ENCODE measurements around the gene FAM98A. TPM values are rescaled to one million over a fixed set of nuclear protein-coding genes. Genes with fewer than 3 reads are reported as not detected.

The FAM98A gene
- total and polyA plus RNA-seq, 10 of the 15 experiments (the other 5 are each of a cell fraction or from before 2014, with no cell fraction given) = 29.7 to 231 (median 80.2) TPM

DNA sequence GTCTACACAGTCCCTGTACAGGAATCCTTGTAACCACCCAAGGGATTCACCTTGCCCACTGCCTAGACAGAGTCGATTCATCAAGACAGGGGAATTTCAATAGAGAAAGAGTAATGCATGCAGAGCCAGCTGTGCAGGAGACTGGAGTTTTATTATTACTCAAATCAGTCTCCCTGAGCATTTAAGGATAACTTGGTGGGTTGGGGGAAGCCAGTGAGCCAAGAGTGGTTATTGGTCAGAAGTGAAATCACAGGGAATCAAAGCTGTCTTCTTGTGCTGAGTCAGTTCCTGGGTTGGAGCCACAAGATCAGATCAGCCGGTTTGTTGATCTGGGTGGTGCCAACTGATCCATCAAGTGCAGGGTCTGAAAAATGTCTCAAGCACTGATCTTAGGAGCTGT is 17.8 kb upstream of the FAM98A start (continued):
- TF ChIP-seq, protein P1, sequence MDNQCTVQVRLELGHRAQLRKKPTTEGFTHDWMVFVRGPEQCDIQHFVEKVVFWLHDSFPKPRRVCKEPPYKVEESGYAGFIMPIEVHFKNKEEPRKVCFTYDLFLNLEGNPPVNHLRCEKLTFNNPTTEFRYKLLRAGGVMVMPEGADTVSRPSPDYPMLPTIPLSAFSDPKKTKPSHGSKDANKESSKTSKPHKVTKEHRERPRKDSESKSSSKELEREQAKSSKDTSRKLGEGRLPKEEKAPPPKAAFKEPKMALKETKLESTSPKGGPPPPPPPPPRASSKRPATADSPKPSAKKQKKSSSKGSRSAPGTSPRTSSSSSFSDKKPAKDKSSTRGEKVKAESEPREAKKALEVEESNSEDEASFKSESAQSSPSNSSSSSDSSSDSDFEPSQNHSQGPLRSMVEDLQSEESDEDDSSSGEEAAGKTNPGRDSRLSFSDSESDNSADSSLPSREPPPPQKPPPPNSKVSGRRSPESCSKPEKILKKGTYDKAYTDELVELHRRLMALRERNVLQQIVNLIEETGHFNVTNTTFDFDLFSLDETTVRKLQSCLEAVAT (IDR thresholded peaks at IDR 0.05) = no peak
- TF ChIP-seq, protein P2, sequence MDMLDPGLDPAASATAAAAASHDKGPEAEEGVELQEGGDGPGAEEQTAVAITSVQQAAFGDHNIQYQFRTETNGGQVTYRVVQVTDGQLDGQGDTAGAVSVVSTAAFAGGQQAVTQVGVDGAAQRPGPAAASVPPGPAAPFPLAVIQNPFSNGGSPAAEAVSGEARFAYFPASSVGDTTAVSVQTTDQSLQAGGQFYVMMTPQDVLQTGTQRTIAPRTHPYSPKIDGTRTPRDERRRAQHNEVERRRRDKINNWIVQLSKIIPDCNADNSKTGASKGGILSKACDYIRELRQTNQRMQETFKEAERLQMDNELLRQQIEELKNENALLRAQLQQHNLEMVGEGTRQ (IDR thresholded peaks at IDR 0.05; ENCODE audit: borderline replicate concordance, low read depth, low read length) = no peak
- TF ChIP-seq PML (IDR thresholded peaks at IDR 0.05; ENCODE audit: low read length) (no peak), CBX3 (IDR thresholded peaks at IDR 0.05; ENCODE audit: borderline replicate concordance, low read depth) (no peak), EP300 (IDR thresholded peaks at IDR 0.05; ENCODE audit: borderline replicate concordance in 1 of 2, control insufficient read depth in 1 of 2, low read depth in 2 of 2, low read length in 2 of 2) (no peak), MEF2B (IDR thresholded peaks at IDR 0.05; ENCODE audit: partially characterized antibody, poor library complexity, severe bottlenecking) (no peak), MTA3 (IDR thresholded peaks at IDR 0.05; ENCODE audit: borderline replicate concordance, low read length) (no peak), IKZF2 (IDR thresholded peaks at IDR 0.05) (peak; percentile 24 to 48; a peak in 1 of 4 replicates), HDAC2 (IDR thresholded peaks at IDR 0.05) (no peak), RAD51 (IDR thresholded peaks at IDR 0.05) (no peak), ETV6 (conservative IDR thresholded peaks at IDR 0.05 in 1 of 2, IDR thresholded peaks at IDR 0.05 in 1 of 2; ENCODE audit: borderline replicate concordance in 1 of 2, low read depth in 1 of 2) (no peak), SMAD1 (IDR thresholded peaks at IDR 0.05; ENCODE audit: low read depth, partially characterized antibody) (no peak), ZSCAN29 (IDR thresholded peaks at IDR 0.05) (no peak)
- TF ChIP-seq, protein P3, sequence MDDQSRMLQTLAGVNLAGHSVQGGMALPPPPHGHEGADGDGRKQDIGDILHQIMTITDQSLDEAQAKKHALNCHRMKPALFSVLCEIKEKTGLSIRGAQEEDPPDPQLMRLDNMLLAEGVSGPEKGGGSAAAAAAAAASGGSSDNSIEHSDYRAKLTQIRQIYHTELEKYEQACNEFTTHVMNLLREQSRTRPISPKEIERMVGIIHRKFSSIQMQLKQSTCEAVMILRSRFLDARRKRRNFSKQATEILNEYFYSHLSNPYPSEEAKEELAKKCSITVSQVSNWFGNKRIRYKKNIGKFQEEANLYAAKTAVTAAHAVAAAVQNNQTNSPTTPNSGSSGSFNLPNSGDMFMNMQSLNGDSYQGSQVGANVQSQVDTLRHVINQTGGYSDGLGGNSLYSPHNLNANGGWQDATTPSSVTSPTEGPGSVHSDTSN (IDR thresholded peaks at IDR 0.05; ENCODE audit: insufficient replicate concordance, low read depth, low read length) = no peak
- TF ChIP-seq, protein P4, sequence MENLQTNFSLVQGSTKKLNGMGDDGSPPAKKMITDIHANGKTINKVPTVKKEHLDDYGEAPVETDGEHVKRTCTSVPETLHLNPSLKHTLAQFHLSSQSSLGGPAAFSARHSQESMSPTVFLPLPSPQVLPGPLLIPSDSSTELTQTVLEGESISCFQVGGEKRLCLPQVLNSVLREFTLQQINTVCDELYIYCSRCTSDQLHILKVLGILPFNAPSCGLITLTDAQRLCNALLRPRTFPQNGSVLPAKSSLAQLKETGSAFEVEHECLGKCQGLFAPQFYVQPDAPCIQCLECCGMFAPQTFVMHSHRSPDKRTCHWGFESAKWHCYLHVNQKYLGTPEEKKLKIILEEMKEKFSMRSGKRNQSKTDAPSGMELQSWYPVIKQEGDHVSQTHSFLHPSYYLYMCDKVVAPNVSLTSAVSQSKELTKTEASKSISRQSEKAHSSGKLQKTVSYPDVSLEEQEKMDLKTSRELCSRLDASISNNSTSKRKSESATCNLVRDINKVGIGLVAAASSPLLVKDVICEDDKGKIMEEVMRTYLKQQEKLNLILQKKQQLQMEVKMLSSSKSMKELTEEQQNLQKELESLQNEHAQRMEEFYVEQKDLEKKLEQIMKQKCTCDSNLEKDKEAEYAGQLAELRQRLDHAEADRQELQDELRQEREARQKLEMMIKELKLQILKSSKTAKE (IDR thresholded peaks at IDR 0.05; ENCODE audit: low read depth, poor library complexity, severe bottlenecking) = no peak
- TF ChIP-seq, protein P5, sequence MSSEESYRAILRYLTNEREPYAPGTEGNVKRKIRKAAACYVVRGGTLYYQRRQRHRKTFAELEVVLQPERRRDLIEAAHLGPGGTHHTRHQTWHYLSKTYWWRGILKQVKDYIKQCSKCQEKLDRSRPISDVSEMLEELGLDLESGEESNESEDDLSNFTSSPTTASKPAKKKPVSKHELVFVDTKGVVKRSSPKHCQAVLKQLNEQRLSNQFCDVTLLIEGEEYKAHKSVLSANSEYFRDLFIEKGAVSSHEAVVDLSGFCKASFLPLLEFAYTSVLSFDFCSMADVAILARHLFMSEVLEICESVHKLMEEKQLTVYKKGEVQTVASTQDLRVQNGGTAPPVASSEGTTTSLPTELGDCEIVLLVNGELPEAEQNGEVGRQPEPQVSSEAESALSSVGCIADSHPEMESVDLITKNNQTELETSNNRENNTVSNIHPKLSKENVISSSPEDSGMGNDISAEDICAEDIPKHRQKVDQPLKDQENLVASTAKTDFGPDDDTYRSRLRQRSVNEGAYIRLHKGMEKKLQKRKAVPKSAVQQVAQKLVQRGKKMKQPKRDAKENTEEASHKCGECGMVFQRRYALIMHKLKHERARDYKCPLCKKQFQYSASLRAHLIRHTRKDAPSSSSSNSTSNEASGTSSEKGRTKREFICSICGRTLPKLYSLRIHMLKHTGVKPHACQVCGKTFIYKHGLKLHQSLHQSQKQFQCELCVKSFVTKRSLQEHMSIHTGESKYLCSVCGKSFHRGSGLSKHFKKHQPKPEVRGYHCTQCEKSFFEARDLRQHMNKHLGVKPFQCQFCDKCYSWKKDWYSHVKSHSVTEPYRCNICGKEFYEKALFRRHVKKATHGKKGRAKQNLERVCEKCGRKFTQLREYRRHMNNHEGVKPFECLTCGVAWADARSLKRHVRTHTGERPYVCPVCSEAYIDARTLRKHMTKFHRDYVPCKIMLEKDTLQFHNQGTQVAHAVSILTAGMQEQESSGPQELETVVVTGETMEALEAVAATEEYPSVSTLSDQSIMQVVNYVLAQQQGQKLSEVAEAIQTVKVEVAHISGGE (CRISPR knock-in tag; IDR thresholded peaks at IDR 0.05) = no peak
